Body of pancreas (tissue), 4 donors: ENCODE measurements around the gene FAM83C.

Experiments
- POLR2A ChIP-seq, 3 donors: fragments of 450-650 bp; IDR thresholded peaks; one replicate each; pipeline ENCODE4 v1.6.1; 2016; ENCODE audit warnings: antibody characterized with exemption in 3 of 3, mild to moderate bottlenecking in 2 of 3
- TF ChIP-seq, protein P1 (sequence below), 7 experiments: fragments of 450-650 bp in 4 of 7; fragments of 200-600 bp in 3 of 7; sonication (generic) in 3 of 7; IDR thresholded peaks; one replicate each; pipeline ENCODE4 v1.5.1; 2016 to 2019; ENCODE audit warnings: antibody characterized with exemption in 7 of 7

GRCh38 chr20:35243317-35243716, 48.9 kb downstream of the FAM83C start:
- TF ChIP-seq POLR2A (IDR thresholded peaks at IDR 0.05), result no peak
- TF ChIP-seq, protein P1, sequence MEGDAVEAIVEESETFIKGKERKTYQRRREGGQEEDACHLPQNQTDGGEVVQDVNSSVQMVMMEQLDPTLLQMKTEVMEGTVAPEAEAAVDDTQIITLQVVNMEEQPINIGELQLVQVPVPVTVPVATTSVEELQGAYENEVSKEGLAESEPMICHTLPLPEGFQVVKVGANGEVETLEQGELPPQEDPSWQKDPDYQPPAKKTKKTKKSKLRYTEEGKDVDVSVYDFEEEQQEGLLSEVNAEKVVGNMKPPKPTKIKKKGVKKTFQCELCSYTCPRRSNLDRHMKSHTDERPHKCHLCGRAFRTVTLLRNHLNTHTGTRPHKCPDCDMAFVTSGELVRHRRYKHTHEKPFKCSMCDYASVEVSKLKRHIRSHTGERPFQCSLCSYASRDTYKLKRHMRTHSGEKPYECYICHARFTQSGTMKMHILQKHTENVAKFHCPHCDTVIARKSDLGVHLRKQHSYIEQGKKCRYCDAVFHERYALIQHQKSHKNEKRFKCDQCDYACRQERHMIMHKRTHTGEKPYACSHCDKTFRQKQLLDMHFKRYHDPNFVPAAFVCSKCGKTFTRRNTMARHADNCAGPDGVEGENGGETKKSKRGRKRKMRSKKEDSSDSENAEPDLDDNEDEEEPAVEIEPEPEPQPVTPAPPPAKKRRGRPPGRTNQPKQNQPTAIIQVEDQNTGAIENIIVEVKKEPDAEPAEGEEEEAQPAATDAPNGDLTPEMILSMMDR (IDR thresholded peaks at IDR 0.05), result no peak
